IPS DF 6.9 (cell line): ENCODE results near the gene TRMT44.

Experiments
- DNase-seq: peaks from one replicate; pipeline ENCODE4 v3.0.0-alpha.2; 2013; ENCODE audit warnings: low read depth, low spot score
- H3K27ac ChIP-seq: one replicate; pipeline ENCODE4 v1.5.1; 2013; ENCODE audit warnings: low read length, control low read depth
- H3K27me3 ChIP-seq: 2 replicates; pipeline ENCODE4 v1.6.1; 2013; ENCODE audit warnings: mild to moderate bottlenecking, low read length; ENCODE audit not compliant: control insufficient read depth, insufficient read depth
- H3K36me3 ChIP-seq: 2 replicates; pipeline ENCODE4 v1.6.1; 2013; ENCODE audit warnings: low read length; ENCODE audit not compliant: control insufficient read depth, insufficient read depth
- H3K4me1 ChIP-seq: 2 replicates; pipeline ENCODE4 v1.6.1; 2013; ENCODE audit warnings: low read length; ENCODE audit not compliant: control insufficient read depth, insufficient read depth
- H3K4me3 ChIP-seq: 2 replicates; pipeline ENCODE4 v1.5.1; 2013; ENCODE audit warnings: mild to moderate bottlenecking, low read length
- H3K9me3 ChIP-seq: 2 replicates; pipeline ENCODE4 v1.6.1; 2013; ENCODE audit warnings: low read length, inconsistent platforms; ENCODE audit not compliant: control insufficient read depth, insufficient read depth
- WGBS: extraction: QIAGEN DNeasy Blood & Tissue Kit; methylation state at CpG from one replicate; pipeline ENCODE4 v1.1.7; 2013; ENCODE audit warnings: mixed read lengths, missing lambda C conversion rate; ENCODE audit not compliant: insufficient read length, insufficient coverage; 5-methylcytosine and 5-hydroxymethylcytosine counted together

TRMT44 gene

GRCh38 chr4:8435656-8436121 lies 4.9 kb upstream of the TRMT44 start:
- Histone ChIP-seq H3K36me3 (no peaks in the 10 kb centered on the region), H3K9me3 (no peaks in the 10 kb centered on the region), H3K4me1 (no peaks in the 10 kb centered on the region), H3K27me3 (no peaks in the 10 kb centered on the region), H3K4me3 (no peak overlapping the region), H3K27ac (no peak overlapping the region)
- no CpG with 5 or more reads among the region's 5 CpGs for WGBS
- DNase-seq: no peak

GRCh38 chr4:8437281-8437680 lies 3.3 kb upstream of the TRMT44 start:
- no peak overlapping the region for H3K27ac ChIP-seq
- H3K4me1 ChIP-seq: no peaks in the 10 kb centered on the region
- no peaks in the 10 kb centered on the region for H3K9me3 ChIP-seq
- H3K4me3 ChIP-seq: no peak overlapping the region
- DNase-seq: no peak
- no peaks in the 10 kb centered on the region for H3K27me3 ChIP-seq
- no CpG with 5 or more reads among the region's 13 CpGs for WGBS
- H3K36me3 ChIP-seq: no peaks in the 10 kb centered on the region

- H3K27me3 ChIP-seq: no peaks in the 10 kb centered on the region
- no CpG with 5 or more reads among the region's 11 CpGs for WGBS
- H3K9me3 ChIP-seq: no peaks in the 10 kb centered on the region
- no peak overlapping the region for H3K4me3 ChIP-seq
- no peak overlapping the region for H3K27ac ChIP-seq
- no peak for DNase-seq
- no peaks in the 10 kb centered on the region for H3K36me3 ChIP-seq
- no peaks in the 10 kb centered on the region for H3K4me1 ChIP-seq
Observed at GRCh38 chr4:8438743-8439142, 1.8 kb upstream of the TRMT44 start.

- no peaks in the 10 kb centered on the region for H3K36me3 ChIP-seq
- H3K4me3 ChIP-seq: no peak overlapping the region
- WGBS: no CpG with 5 or more reads among the region's 3 CpGs
- no peak overlapping the region for H3K27ac ChIP-seq
- H3K9me3 ChIP-seq: no peaks in the 10 kb centered on the region
- DNase-seq: no peak
- H3K27me3 ChIP-seq: no peaks in the 10 kb centered on the region
- H3K4me1 ChIP-seq: no peaks in the 10 kb centered on the region
Observed at GRCh38 chr4:8439168-8439567, 1.4 kb upstream of the TRMT44 start.

- DNase-seq: no peak
- H3K4me3 ChIP-seq: peak overlapping the region; percentile 95
- H3K27me3 ChIP-seq: no peaks in the 10 kb centered on the region
- H3K4me1 ChIP-seq: no peaks in the 10 kb centered on the region
- no peaks in the 10 kb centered on the region for H3K9me3 ChIP-seq
- no peaks in the 10 kb centered on the region for H3K36me3 ChIP-seq
- no peak overlapping the region for H3K27ac ChIP-seq
- WGBS: no CpG with 5 or more reads among the region's 12 CpGs
Observed at GRCh38 chr4:8439914-8440491, 574 bp upstream of the TRMT44 start.

GRCh38 chr4:8441499-8442091 lies 1.0 kb downstream of the TRMT44 start:
- no peak overlapping the region for H3K27ac ChIP-seq
- no peaks in the 10 kb centered on the region for H3K4me1 ChIP-seq
- no peaks in the 10 kb centered on the region for H3K27me3 ChIP-seq
- 0 out of 2 replicates have a peak, but pooled peaks cover 2% of the 10 kb centered on the region for H3K36me3 ChIP-seq
- no peaks in the 10 kb centered on the region for H3K9me3 ChIP-seq
- WGBS: no CpG with 5 or more reads among the region's 17 CpGs
- H3K4me3 ChIP-seq: peak overlapping the region; percentile 95; the same call in 1 of the 2 replicates
- no peak for DNase-seq

GRCh38 chr4:8442596-8443358 lies 2.2 kb downstream of the TRMT44 start:
- no peaks in the 10 kb centered on the region for H3K27me3 ChIP-seq
- no peak overlapping the region for H3K27ac ChIP-seq
- no peak overlapping the region for H3K4me3 ChIP-seq
- H3K9me3 ChIP-seq: no peaks in the 10 kb centered on the region
- 0 out of 2 replicates have a peak, but pooled peaks cover 3% of the 10 kb centered on the region for H3K36me3 ChIP-seq
- no peaks in the 10 kb centered on the region for H3K4me1 ChIP-seq
- no peak for DNase-seq
- WGBS: no CpG with 5 or more reads among the region's 10 CpGs

GRCh38 chr4:8443801-8444200 lies 3.2 kb downstream of the TRMT44 start:
- no peaks in the 10 kb centered on the region for H3K9me3 ChIP-seq
- DNase-seq: no peak
- peaks cover 9% of the 10 kb centered on the region; the same call in 1 of the 2 replicates for H3K36me3 ChIP-seq
- H3K27me3 ChIP-seq: no peaks in the 10 kb centered on the region
- no CpG with 5 or more reads among the region's 6 CpGs for WGBS
- no peaks in the 10 kb centered on the region for H3K4me1 ChIP-seq
- no peak overlapping the region for H3K4me3 ChIP-seq
- H3K27ac ChIP-seq: no peak overlapping the region

- no peaks in the 10 kb centered on the region for H3K4me1 ChIP-seq
- no peaks in the 10 kb centered on the region for H3K9me3 ChIP-seq
- no peak for DNase-seq
- no peak overlapping the region for H3K4me3 ChIP-seq
- H3K27me3 ChIP-seq: no peaks in the 10 kb centered on the region
- H3K36me3 ChIP-seq: peaks cover 12% of the 10 kb centered on the region
- WGBS: no CpG with 5 or more reads among the region's 3 CpGs
- H3K27ac ChIP-seq: no peak overlapping the region
Observed at GRCh38 chr4:8446122-8446521, 5.5 kb downstream of the TRMT44 start.

- Histone ChIP-seq H3K36me3 (peaks cover 30% of the 10 kb centered on the region), H3K27me3 (no peaks in the 10 kb centered on the region), H3K27ac (no peak overlapping the region), H3K4me1 (no peaks in the 10 kb centered on the region), H3K9me3 (no peaks in the 10 kb centered on the region), H3K4me3 (no peak overlapping the region)
- DNase-seq: no peak
- WGBS: no CpG with 5 or more reads among the region's 11 CpGs
Observed at GRCh38 chr4:8451440-8452182, 11.0 kb downstream of the TRMT44 start.
